HCT116 (cell line): Measurements from ENCODE around the gene PAPOLG. TPM values are rescaled to one million over a fixed set of nuclear protein-coding genes. Genes with fewer than 3 reads are reported as not detected.

Experiments
- ATAC-seq: fragments of 200-7000 bp; cut with Tn5 transposase; 2 replicates; pipeline ENCODE4 v1.9.1; 2020; ENCODE audit warnings: mild to moderate bottlenecking, moderate library complexity
- BruUV-seq: library from RNA; stranded (reverse); fragments of 400-500 nt; replicated peaks from 2 replicates; lab custom pipeline; 2021; lab: Mats Ljungman, UMichigan
- CTCF ChIA-PET: fragments of 300-600 bp; sonication (Branson Sonifier 250); formaldehyde crosslinking; loops from one replicate; lab custom pipeline; 2021; ENCODE audit warnings: antibody characterized with exemption; lab: Charles Lee
- POLR2A ChIA-PET: fragments of 300-600, 350-600 bp; sonication (Branson Sonifier 250); formaldehyde crosslinking; loops from one replicate; lab custom pipeline; 2021; ENCODE audit warnings: antibody characterized with exemption; lab: Charles Lee
- RAD21 ChIA-PET, 2 experiments: fragments of 300-600 bp; sonication (Branson Sonifier 250); formaldehyde crosslinking; loops; one replicate each; lab custom pipeline; 2023; ENCODE audit warnings: low total read pairs in 2 of 2; ENCODE audit not compliant: uncharacterized antibody in 2 of 2, unreplicated experiment in 2 of 2, low non-redundant PET in 1 of 2; lab: Charles Lee
- DNase-seq: peaks from one replicate; pipeline ENCODE4 v3.0.0-alpha.2; 2010; ENCODE audit warnings: low read depth, low spot score
- H2AFZ ChIP-seq: fragments of 200-600 bp; shearing (Covaris generic), sonication (generic); 2 replicates; pipeline ENCODE4 v1.6.1; 2017; ENCODE audit warnings: low read depth, mixed run types, mixed read lengths, antibody characterized with exemption, low read length; ENCODE audit not compliant: poor library complexity, severe bottlenecking
- H3K27ac ChIP-seq: 2 replicates; pipeline ENCODE4 v1.5.1; 2012; ENCODE audit warnings: low read depth, low read length
- H3K27me3 ChIP-seq: fragments of 200-600 bp; sonication (generic); 2 replicates; pipeline ENCODE4 v1.6.1; 2016; ENCODE audit warnings: mixed run types, low read length, mixed read lengths; ENCODE audit not compliant: insufficient read depth
- H3K36me3 ChIP-seq, 2 experiments: fragments of 200-500 bp in 1 of 2; fragments of 200-600 bp in 1 of 2; sonication (Bioruptor generic) in 1 of 2; sonication (generic) in 1 of 2; 2 replicates each; pipeline versions ENCODE4 v1.5.1 to v1.6.1; 2014 to 2016; ENCODE audit warnings: low read length in 2 of 2, inconsistent platforms in 1 of 2, mixed read lengths in 1 of 2, mixed run types in 1 of 2; ENCODE audit not compliant: insufficient read depth in 2 of 2, control insufficient read depth in 1 of 2
- H3K4me1 ChIP-seq, 2 experiments: fragments of 200-600 bp in 1 of 2; sonication (generic) in 1 of 2; 2 replicates each; pipeline versions ENCODE4 v1.5.1 to v1.6.1; 2012 to 2017; ENCODE audit warnings: low read length in 2 of 2, inconsistent platforms in 1 of 2, mild to moderate bottlenecking in 1 of 2, mixed read lengths in 1 of 2, mixed run types in 1 of 2, moderate library complexity in 1 of 2; ENCODE audit not compliant: insufficient read depth in 2 of 2, control insufficient read depth in 1 of 2
- H3K4me2 ChIP-seq: fragments of 200-600 bp; sonication (generic); 2 replicates; pipeline ENCODE4 v1.6.1; 2017; ENCODE audit warnings: mixed run types, low read length, mixed read lengths
- H3K4me3 ChIP-seq, 2 experiments: fragments of 200-600 bp in 1 of 2; sonication (generic) in 1 of 2; replicated peaks in 1 of 2; 2 replicates each; pipeline ENCODE4 v1.5.1; 2011 to 2016; ENCODE audit warnings: low read length in 2 of 2, control low read depth in 1 of 2, low read depth in 1 of 2, mild to moderate bottlenecking in 1 of 2, mixed read lengths in 1 of 2, mixed run types in 1 of 2
- H3K79me2 ChIP-seq: fragments of 200-600 bp; sonication (generic); 2 replicates; pipeline ENCODE4 v1.6.1; 2017; ENCODE audit warnings: mild to moderate bottlenecking, mixed run types, low read length, moderate library complexity, mixed read lengths; ENCODE audit not compliant: insufficient read depth
- H3K9ac ChIP-seq: fragments of 200-600 bp; sonication (generic); 2 replicates; pipeline ENCODE4 v1.6.1; 2016; ENCODE audit warnings: low read length, mixed read lengths
- H3K9me2 ChIP-seq: fragments of 200-600 bp; sonication (generic), shearing (Covaris generic); 2 replicates; pipeline ENCODE4 v1.6.1; 2017; ENCODE audit warnings: mixed run types, mild to moderate bottlenecking, moderate library complexity; ENCODE audit not compliant: insufficient read depth
- H3K9me3 ChIP-seq, 2 experiments: fragments of 200-500 bp in 1 of 2; fragments of 200-600 bp in 1 of 2; sonication (Bioruptor generic) in 1 of 2; sonication (generic) in 1 of 2; 2 replicates each; pipeline ENCODE4 v1.6.1; 2014 to 2017; ENCODE audit warnings: low read length in 2 of 2, mixed read lengths in 2 of 2, inconsistent platforms in 1 of 2, low read depth in 1 of 2, mild to moderate bottlenecking in 1 of 2, mixed run types in 1 of 2, moderate library complexity in 1 of 2; ENCODE audit not compliant: control insufficient read depth in 1 of 2, insufficient read depth in 1 of 2
- H4K20me1 ChIP-seq: fragments of 200-600 bp; sonication (generic), shearing (Covaris generic); 2 replicates; pipeline ENCODE4 v1.6.1; 2017; ENCODE audit warnings: mixed run types, mild to moderate bottlenecking, moderate library complexity; ENCODE audit not compliant: insufficient read depth
- CBX3 ChIP-seq: IDR thresholded peaks from 2 replicates; pipeline ENCODE4 v1.6.1; 2012; ENCODE audit warnings: low read depth
- EGR1 ChIP-seq: IDR thresholded peaks from 2 replicates; pipeline ENCODE4 v1.6.1; 2012; ENCODE audit warnings: low read depth
- EZH2 ChIP-seq: fragments of 200-600 bp; sonication (generic); IDR thresholded peaks from 2 replicates; pipeline ENCODE4 v1.6.1; 2017; ENCODE audit warnings: antibody characterized with exemption, mixed run types
- JUND ChIP-seq: IDR thresholded peaks from 2 replicates; pipeline ENCODE4 v1.6.1; 2012
- MAX ChIP-seq: IDR thresholded peaks from 2 replicates; pipeline ENCODE4 v1.6.1; 2012
- POLR2A ChIP-seq: IDR thresholded peaks from 2 replicates; pipeline ENCODE4 v1.7.0; 2011; ENCODE audit warnings: borderline replicate concordance; ENCODE audit not compliant: insufficient read depth, insufficient read length; ENCODE audit errors: extremely low read depth
- RAD21 ChIP-seq: IDR thresholded peaks from 2 replicates; pipeline ENCODE4 v1.6.1; 2012; ENCODE audit warnings: low read depth, mild to moderate bottlenecking
- YY1 ChIP-seq: IDR thresholded peaks from 2 replicates; pipeline ENCODE4 v1.6.1; 2011; ENCODE audit warnings: low read length, low read depth, moderate library complexity, mild to moderate bottlenecking; ENCODE audit not compliant: insufficient replicate concordance; ENCODE audit errors: extremely low read depth
- ZNF274 ChIP-seq: fragments of 200-500 bp; sonication (Bioruptor generic); IDR thresholded peaks from 2 replicates; pipeline ENCODE4 v1.6.1; 2014; ENCODE audit warnings: mild to moderate bottlenecking, low read depth, low read length, inconsistent platforms
- intact Hi-C: fragments of 100-400 bp; cut with micrococcal nuclease; formaldehyde crosslinking; loops from 2 replicates; pipeline ENCODE4 v1.10.0; 2022
- total RNA-seq: library from RNA; stranded (reverse); gene quantifications from one replicate; pipeline ENCODE4 v1.2.1, GENCODE V29; 2021; ENCODE audit not compliant: unreplicated experiment
- TF ChIP-seq, protein P1 (sequence below), 3 experiments: fragments of 200-600 bp in 1 of 3; sonication (generic) in 1 of 3; IDR thresholded peaks in 2 of 3; conservative IDR thresholded peaks in 1 of 3; 2 replicates each; pipeline ENCODE4 v1.5.1; 2012 to 2017; ENCODE audit warnings: low read depth in 2 of 3, low read length in 2 of 3, antibody characterized with exemption in 1 of 3, borderline replicate concordance in 1 of 3, control low read depth in 1 of 3, mild to moderate bottlenecking in 1 of 3, mixed read lengths in 1 of 3, mixed run types in 1 of 3, moderate library complexity in 1 of 3; ENCODE audit not compliant: insufficient read depth in 1 of 3

PAPOLG gene
- total RNA-seq, 1 experiment from 2014 or later: 13.2 TPM

DNA sequence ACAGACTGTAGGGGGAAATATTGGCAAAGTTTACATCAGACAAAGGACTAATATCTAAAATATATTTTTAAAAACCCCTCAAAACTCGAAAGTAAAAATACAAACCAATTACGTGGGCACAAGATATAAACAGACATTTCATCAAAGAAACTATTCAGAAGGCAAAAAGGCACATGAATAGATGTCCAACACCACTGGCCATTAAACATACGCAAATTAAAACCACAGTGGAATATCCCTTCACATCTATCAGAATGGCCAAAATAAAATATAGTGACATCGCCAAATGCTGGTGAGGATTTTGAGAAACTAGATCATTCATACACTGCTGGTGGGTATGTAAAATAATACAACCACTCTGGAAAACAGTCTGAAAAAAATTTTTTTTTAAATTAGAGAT, 30.6 kb upstream of the PAPOLG start:
- H3K36me3 ChIP-seq: no peaks in the 10 kb centered on the region
- H3K79me2 ChIP-seq: no peaks in the 10 kb centered on the region
- intact Hi-C loops: no loop called here
- POLR2A ChIA-PET: no interaction called here
- RAD21 ChIA-PET: no interaction called here
- CTCF ChIA-PET: interaction anchor here (1.5 kb wide), 1 partner anchor 274 kb away, joined by 3 read pairs; no protein-coding TSS in a partner anchor
- DNase-seq: no peak
- H3K4me3 ChIP-seq: no peak overlapping the region
- TF ChIP-seq EGR1 (no peak), ZNF274 (no peak), JUND (no peak), POLR2A (no peak), MAX (no peak), YY1 (no peak), CBX3 (no peak), RAD21 (no peak), EZH2 (no peak)
- TF ChIP-seq, protein P1, sequence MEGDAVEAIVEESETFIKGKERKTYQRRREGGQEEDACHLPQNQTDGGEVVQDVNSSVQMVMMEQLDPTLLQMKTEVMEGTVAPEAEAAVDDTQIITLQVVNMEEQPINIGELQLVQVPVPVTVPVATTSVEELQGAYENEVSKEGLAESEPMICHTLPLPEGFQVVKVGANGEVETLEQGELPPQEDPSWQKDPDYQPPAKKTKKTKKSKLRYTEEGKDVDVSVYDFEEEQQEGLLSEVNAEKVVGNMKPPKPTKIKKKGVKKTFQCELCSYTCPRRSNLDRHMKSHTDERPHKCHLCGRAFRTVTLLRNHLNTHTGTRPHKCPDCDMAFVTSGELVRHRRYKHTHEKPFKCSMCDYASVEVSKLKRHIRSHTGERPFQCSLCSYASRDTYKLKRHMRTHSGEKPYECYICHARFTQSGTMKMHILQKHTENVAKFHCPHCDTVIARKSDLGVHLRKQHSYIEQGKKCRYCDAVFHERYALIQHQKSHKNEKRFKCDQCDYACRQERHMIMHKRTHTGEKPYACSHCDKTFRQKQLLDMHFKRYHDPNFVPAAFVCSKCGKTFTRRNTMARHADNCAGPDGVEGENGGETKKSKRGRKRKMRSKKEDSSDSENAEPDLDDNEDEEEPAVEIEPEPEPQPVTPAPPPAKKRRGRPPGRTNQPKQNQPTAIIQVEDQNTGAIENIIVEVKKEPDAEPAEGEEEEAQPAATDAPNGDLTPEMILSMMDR (IDR thresholded peaks at IDR 0.05 in 2 of 3, conservative IDR thresholded peaks at IDR 0.05 in 1 of 3; ENCODE audit: borderline replicate concordance in 1 of 3, insufficient read depth in 1 of 3, low read depth in 2 of 3, low read length in 2 of 3): no peak
- no peak overlapping the region for H3K27ac ChIP-seq
- H2AFZ ChIP-seq: no peak overlapping the region
- H3K9ac ChIP-seq: no peak overlapping the region
- H3K4me2 ChIP-seq: no peak overlapping the region
- no peaks in the 10 kb centered on the region for H3K9me2 ChIP-seq
- no peaks in the 10 kb centered on the region for H3K9me3 ChIP-seq
- no peaks in the 10 kb centered on the region for H4K20me1 ChIP-seq
- ATAC-seq: no peak
- H3K27me3 ChIP-seq: no peaks in the 10 kb centered on the region
- no TSS peak for BruUV-seq
- no peaks in the 10 kb centered on the region for H3K4me1 ChIP-seq
